Stimulated activated naive CD4-positive, alpha-beta T cell (primary cell): ENCODE results near the gene HCN1.

Experiments
- DNase-seq, 6 experiments: peaks; one replicate each; lab custom pipeline; 2025; lab: John Stamatoyannopoulos, UW

The HCN1 gene

DNA sequence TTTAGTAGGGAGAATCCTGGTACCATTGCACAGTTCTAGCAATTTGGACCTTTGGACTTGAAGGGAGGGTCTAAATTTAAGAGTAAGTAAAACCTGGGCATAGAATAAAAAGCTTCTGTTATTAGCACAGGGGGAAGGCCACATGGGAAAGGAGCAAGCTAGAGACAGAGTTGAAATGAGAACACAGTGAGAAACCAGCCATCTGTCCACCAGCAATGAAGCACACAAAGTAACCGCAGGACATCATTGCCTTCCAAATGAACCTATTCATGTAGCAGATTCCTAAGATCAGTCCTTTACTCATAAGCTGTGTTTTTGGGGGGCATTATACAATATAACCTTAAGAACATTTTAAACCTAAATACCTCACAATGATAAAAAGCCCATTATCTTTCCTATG lies 407.4 kb downstream of the HCN1 start:
- DNase-seq = no peak

DNA sequence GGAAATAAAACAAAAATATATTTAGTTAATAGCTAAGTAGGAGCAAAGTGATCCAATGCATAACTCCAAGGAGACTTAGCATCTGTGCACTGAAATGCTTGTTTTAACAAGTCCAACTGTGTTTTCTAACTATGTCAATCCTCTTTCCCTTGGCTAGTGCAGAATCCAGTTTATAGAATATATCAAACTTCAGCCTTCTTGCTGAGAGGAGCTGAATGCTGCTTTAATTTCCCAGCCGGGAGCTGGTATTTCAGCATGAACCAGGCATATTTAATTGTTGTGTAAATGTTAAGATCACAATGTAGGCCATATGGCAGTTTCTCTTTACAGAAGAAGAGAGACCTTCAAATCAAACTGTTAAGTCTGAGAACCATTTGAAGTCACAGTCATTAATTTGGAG lies 411.7 kb downstream of the HCN1 start:
- no peak for DNase-seq

- no peak for DNase-seq
Observed at GRCh38 chr5:45281081-45281480, 415.1 kb downstream of the HCN1 start.

DNA sequence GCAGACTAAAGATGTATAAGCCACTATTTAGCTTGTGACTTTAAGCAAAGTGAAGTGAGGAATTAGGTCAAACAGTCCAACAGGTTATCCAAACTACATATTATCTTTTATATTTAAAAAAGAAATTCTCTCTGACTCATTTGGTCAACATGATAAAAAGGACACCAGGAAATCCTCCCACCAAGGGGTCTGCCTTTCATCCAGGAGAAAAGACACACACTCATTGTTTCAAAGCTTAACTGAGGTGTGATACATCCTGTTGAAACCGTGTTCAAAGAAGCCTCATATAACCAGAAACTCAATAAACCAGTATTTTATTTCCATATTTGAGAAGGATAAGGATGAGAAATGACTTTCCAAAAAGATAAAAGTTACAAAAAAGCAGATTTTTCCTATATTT lies 417.1 kb downstream of the HCN1 start:
- DNase-seq = no peak

- no peak for DNase-seq
Observed at GRCh38 chr5:45277860-45278259, 418.3 kb downstream of the HCN1 start.

DNA sequence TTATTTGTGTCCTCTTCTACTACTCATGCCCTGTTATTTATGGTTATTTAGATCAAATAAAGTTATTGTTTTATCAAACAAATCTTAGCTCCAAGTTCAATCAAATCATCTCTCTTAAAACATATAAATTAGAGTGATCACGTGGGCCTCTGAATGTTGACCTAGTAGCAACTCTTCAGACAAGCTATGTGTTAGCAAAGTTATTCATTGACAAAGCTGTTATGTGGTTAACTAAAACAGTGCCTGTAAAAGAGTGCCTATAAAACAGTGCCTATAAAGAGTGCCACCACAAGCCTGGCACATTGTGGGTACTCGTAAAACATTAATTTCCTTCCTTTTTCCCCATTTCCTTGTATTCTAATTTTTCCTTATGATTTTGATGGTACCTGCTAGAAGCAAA lies 421.9 kb downstream of the HCN1 start:
- DNase-seq = no peak

DNA sequence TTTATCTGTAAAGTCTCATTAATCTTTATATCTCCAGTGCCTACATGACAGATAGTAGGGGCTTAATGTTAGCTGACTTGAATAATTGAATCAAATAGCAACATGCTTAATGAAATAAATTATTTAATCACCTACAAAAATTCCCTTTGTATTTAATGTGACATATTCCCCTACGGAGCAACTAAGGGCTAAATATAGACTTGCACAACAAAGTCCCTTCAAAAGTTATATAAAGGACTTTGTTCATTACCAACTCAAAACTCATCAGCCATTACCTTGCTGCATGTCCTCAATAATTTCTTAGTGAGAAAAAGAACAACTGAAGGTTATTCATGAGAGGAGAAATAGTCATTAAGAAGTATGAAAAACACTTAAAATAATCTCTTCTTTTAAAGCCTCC lies 424.6 kb downstream of the HCN1 start:
- no peak for DNase-seq

DNA sequence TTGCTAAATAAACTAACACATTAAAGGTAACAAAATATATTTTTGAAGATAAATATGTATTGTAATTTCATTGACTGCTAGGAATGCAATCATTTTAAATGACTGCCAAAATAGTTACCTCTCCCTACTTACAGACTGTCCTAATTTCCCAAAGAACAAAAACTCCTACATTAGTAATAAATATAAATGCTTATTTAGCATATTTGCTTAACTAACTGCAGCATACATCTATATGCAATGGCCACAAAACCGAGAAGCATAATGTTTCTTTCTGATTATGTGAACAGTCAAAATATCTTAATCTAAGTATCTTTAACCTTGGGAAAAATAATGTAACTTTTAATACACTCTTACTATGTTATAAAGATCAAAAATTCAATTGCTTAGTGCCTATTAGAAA lies 431.7 kb downstream of the HCN1 start:
- DNase-seq = no peak

- no peak for DNase-seq
Observed at GRCh38 chr5:45262061-45262590, 434.1 kb downstream of the HCN1 start.

DNA sequence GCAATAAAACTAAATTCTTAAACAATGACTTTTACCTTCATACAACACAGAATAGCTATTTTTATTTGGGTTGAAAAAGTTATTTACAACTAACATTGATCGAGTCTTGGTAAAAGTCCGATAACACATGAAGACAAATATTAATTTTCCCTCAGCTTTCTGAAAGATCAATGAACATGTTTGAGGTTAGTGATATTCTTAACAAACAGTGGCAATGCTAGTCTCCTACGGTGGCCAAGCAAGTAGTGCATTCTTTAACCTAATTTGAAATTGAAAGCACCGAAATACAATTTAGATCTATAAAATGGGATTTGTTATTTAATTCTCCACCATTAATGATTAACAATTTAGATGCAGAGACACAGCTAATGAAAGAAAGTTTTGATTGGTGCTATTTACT lies 435.1 kb downstream of the HCN1 start:
- DNase-seq = no peak

- DNase-seq = no peak
Observed at GRCh38 chr5:45260292-45260691, 435.9 kb downstream of the HCN1 start.

DNA sequence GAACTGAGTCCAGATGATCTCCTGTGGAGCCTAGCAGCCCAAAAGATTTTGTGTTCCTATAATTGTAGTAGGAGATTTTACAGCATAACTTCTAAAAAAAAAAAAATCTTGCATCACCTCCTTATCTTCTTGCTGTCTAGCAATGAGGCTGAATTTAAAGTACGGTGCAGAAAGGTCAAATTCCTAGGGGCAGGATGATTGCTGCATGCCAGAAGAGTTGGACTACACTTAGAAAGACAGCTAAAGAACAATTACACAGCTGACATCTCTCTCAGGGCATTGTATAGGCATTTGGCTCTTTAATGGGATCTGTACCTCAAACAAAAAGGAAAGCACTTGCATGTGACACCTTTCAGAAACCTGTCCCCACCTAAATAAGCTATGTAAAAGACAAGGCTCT lies 443.2 kb downstream of the HCN1 start:
- DNase-seq = no peak

DNA sequence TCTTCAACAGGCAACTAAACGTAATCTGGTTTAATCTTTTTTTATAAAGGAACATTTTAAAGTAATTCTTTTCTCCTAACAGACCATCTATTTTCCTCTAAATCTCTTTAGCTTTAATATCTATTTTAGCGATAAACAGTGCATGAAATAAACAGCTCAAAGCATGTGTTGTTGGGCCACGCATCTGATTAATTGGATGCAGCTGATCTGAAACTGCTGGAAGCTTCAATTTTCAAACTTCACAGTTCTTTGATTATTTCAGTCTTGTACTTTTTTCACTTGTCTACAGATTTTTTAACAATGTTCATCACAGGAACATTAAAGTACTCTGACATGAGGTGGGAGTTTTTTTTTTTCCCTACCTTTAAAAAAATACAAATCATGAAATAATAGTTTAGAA lies 443.6 kb downstream of the HCN1 start:
- DNase-seq = no peak

GRCh38 chr5:45225571-45226031 lies 470.6 kb downstream of the HCN1 start:
- DNase-seq = no peak

GRCh38 chr5:45205403-45205961 lies 490.7 kb downstream of the HCN1 start:
- no peak for DNase-seq
